ENCODE data around the gene LDB2.

DNA sequence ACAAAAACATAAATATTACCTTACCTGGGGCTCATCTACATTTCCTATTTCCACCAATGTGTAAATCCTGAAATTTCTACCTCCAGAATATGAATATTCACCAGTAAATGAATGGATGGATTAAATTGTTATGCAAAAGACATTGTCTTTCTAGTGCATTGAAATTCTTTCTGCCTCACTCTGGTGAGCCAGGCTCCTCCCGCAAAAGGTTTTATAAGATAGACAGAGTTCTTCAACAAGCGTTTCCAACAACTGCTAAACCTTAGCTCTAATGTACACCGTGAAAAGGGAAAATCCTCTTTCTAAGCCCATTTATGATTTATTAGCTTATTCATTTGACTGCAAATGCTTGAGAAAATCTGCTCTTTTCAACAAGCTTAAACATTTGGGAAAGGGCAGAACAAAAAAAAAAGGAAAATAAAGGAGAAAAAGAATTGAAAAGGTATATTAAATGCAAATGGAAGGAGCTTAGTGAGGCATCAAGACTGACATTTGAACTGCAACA, 72.0 kb downstream of the LDB2 start:
- TF ChIP-seq, protein P1, sequence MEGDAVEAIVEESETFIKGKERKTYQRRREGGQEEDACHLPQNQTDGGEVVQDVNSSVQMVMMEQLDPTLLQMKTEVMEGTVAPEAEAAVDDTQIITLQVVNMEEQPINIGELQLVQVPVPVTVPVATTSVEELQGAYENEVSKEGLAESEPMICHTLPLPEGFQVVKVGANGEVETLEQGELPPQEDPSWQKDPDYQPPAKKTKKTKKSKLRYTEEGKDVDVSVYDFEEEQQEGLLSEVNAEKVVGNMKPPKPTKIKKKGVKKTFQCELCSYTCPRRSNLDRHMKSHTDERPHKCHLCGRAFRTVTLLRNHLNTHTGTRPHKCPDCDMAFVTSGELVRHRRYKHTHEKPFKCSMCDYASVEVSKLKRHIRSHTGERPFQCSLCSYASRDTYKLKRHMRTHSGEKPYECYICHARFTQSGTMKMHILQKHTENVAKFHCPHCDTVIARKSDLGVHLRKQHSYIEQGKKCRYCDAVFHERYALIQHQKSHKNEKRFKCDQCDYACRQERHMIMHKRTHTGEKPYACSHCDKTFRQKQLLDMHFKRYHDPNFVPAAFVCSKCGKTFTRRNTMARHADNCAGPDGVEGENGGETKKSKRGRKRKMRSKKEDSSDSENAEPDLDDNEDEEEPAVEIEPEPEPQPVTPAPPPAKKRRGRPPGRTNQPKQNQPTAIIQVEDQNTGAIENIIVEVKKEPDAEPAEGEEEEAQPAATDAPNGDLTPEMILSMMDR (IDR thresholded peaks at IDR 0.05; ENCODE audit: low read depth, low read length, poor library complexity, severe bottlenecking) = no peak
- no peak for TF ChIP-seq EZH2phosphoT487 (IDR thresholded peaks at IDR 0.05; ENCODE audit: borderline replicate concordance, low read length)
